ENCODE data around the gene HOGA1.
"Not testable (repeated sequence)": the region's sequence is repeated elsewhere in the genome, so short reads cannot be mapped to it uniquely, and the experiment has no call there.

HOGA1 gene

GRCh38 chr10:97649405-97649750 is 65.2 kb downstream of the HOGA1 start:
- H3K27me3 Mint-ChIP-seq; H3K9me3 Mint-ChIP-seq; ATAC-seq (ENCODE audit: low read depth); DNase-seq (ENCODE audit: low spot score in 2 of 2); H3K4me3 Mint-ChIP-seq: not testable (repeated sequence)
- peaks cover 23% of the 10 kb centered on the region for H3K36me3 Mint-ChIP-seq
- H3K4me1 Mint-ChIP-seq, result peaks cover 13% of the 10 kb centered on the region
- peak overlapping the region; percentile 91 for H3K27ac Mint-ChIP-seq

- DNase-seq (ENCODE audit: low spot score in 2 of 2), result no peak
- no peaks in the 10 kb centered on the region for H3K9me3 Mint-ChIP-seq
Observed at GRCh38 chr10:97650726-97651125, 66.5 kb downstream of the HOGA1 start.

GRCh38 chr10:97651773-97652172 is 67.6 kb downstream of the HOGA1 start:
- H3K9me3 Mint-ChIP-seq, result no peaks in the 10 kb centered on the region
- H3K4me1 Mint-ChIP-seq, result peaks cover 13% of the 10 kb centered on the region
- H3K27ac Mint-ChIP-seq, result peak overlapping the region; percentile 53
- DNase-seq (ENCODE audit: low spot score in 2 of 2), result no peak
- no peak for ATAC-seq (ENCODE audit: low read depth)
- no peaks in the 10 kb centered on the region for H3K27me3 Mint-ChIP-seq
- peaks cover 23% of the 10 kb centered on the region for H3K36me3 Mint-ChIP-seq
- H3K4me3 Mint-ChIP-seq, result no peak overlapping the region

More at GRCh38 chr10:97650726-97651125, 66.5 kb downstream of the HOGA1 start:
- Mint-ChIP-seq H3K36me3 (peaks cover 18% of the 10 kb centered on the region), H3K4me1 (peaks cover 13% of the 10 kb centered on the region), H3K4me3 (no peak overlapping the region), H3K27ac (no peak overlapping the region), H3K27me3 (no peaks in the 10 kb centered on the region)
- ATAC-seq (ENCODE audit: low read depth), result no peak

- Mint-ChIP-seq H3K9me3 (no peaks in the 10 kb centered on the region), H3K4me1 (peaks cover 2% of the 10 kb centered on the region), H3K27me3 (no peaks in the 10 kb centered on the region), H3K4me3 (no peak overlapping the region), H3K27ac (no peak overlapping the region), H3K36me3 (peaks cover 28% of the 10 kb centered on the region)
- DNase-seq (ENCODE audit: low spot score in 2 of 2) (no peak), ATAC-seq (ENCODE audit: low read depth) (no peak)
Observed at GRCh38 chr10:97656777-97657176, 72.6 kb downstream of the HOGA1 start.

GRCh38 chr10:97659589-97659988 is 75.4 kb downstream of the HOGA1 start:
- ATAC-seq (ENCODE audit: low read depth) (no peak), DNase-seq (ENCODE audit: low spot score in 2 of 2) (no peak)
- no peak overlapping the region for H3K4me3 Mint-ChIP-seq
- no peaks in the 10 kb centered on the region for H3K9me3 Mint-ChIP-seq
- peaks cover 2% of the 10 kb centered on the region for H3K4me1 Mint-ChIP-seq
- H3K27ac Mint-ChIP-seq, result no peak overlapping the region
- no peaks in the 10 kb centered on the region for H3K27me3 Mint-ChIP-seq
- peaks cover 31% of the 10 kb centered on the region for H3K36me3 Mint-ChIP-seq
